GM23338 (cell line): ENCODE data around the gene ZNF91. TPM values are rescaled to one million over a fixed set of nuclear protein-coding genes. Genes with fewer than 3 reads are reported as not detected.

Source experiments
- ATAC-seq: fragments of 200-7000 bp; cut with Tn5 transposase; 3 replicates; pipeline ENCODE4 v1.9.1; 2020
- DNase-seq: peaks from one replicate; pipeline ENCODE4 v3.0.0-alpha.2; 2015; ENCODE audit warnings: low spot score
- H2AFZ ChIP-seq: fragments of 200-600 bp; sonication (generic); 2 replicates; pipeline ENCODE4 v1.8.0; 2016; ENCODE audit warnings: antibody characterized with exemption, mild to moderate bottlenecking, moderate library complexity
- H3F3A ChIP-seq: fragments of 200-600 bp; sonication (generic); replicated peaks from 2 replicates; pipeline ENCODE4 v1.8.0; 2017; ENCODE audit warnings: antibody characterized with exemption, mixed run types, low read depth
- H3K27ac ChIP-seq: fragments of 200-600 bp; sonication (generic); 2 replicates; pipeline ENCODE4 v1.6.1; 2016; ENCODE audit warnings: low read depth
- H3K27me3 ChIP-seq: fragments of 200-600 bp; sonication (generic); 2 replicates; pipeline ENCODE4 v1.8.0; 2016; ENCODE audit warnings: mild to moderate bottlenecking, mixed run types, moderate library complexity; ENCODE audit not compliant: insufficient read depth
- H3K36me3 ChIP-seq: fragments of 200-600 bp; sonication (generic); 2 replicates; pipeline ENCODE4 v1.8.0; 2016; ENCODE audit warnings: mild to moderate bottlenecking; ENCODE audit not compliant: insufficient read depth
- H3K4me1 ChIP-seq: fragments of 200-600 bp; sonication (generic); 2 replicates; pipeline ENCODE4 v1.8.0; 2016; ENCODE audit warnings: mild to moderate bottlenecking, moderate library complexity; ENCODE audit not compliant: insufficient read depth
- H3K4me2 ChIP-seq: fragments of 200-600 bp; sonication (generic); 2 replicates; pipeline ENCODE4 v1.7.1; 2017; ENCODE audit warnings: mixed run types
- H3K4me3 ChIP-seq: fragments of 200-600 bp; sonication (generic); 2 replicates; pipeline ENCODE4 v1.6.1; 2016; ENCODE audit warnings: mixed run types
- H3K79me2 ChIP-seq: fragments of 200-600 bp; sonication (generic); replicated peaks from 2 replicates; pipeline ENCODE4 v1.8.0; 2017; ENCODE audit warnings: mild to moderate bottlenecking; ENCODE audit not compliant: insufficient read depth
- H3K9me2 ChIP-seq: fragments of 200-600 bp; sonication (generic); 2 replicates; pipeline ENCODE4 v1.8.0; 2017; ENCODE audit not compliant: insufficient read depth
- H4K20me1 ChIP-seq: fragments of 200-600 bp; sonication (generic); replicated peaks from 2 replicates; pipeline ENCODE4 v1.8.0; 2017; ENCODE audit warnings: mild to moderate bottlenecking; ENCODE audit not compliant: insufficient read depth
- H3K27ac Mint-ChIP-seq: 2 replicates; pipeline ENCODE4 v1.8.0; 2020; ENCODE audit warnings: inconsistent platforms, mild to moderate bottlenecking, moderate library complexity, mixed read lengths
- H3K27me3 Mint-ChIP-seq: 3 replicates; pipeline ENCODE4 v1.8.0; 2022; ENCODE audit warnings: low read depth, mild to moderate bottlenecking, moderate library complexity, mixed read lengths, inconsistent platforms; ENCODE audit not compliant: insufficient read depth, poor library complexity
- H3K36me3 Mint-ChIP-seq: 3 replicates; pipeline ENCODE4 v1.8.0; 2021; ENCODE audit warnings: low read depth, mild to moderate bottlenecking, inconsistent platforms, moderate library complexity, mixed read lengths
- H3K4me1 Mint-ChIP-seq: 3 replicates; pipeline ENCODE4 v1.8.0; 2020; ENCODE audit warnings: mild to moderate bottlenecking, inconsistent platforms, mixed read lengths
- H3K4me3 Mint-ChIP-seq: 3 replicates; pipeline ENCODE4 v1.8.0; 2021; ENCODE audit warnings: moderate library complexity, mild to moderate bottlenecking, inconsistent platforms, mixed read lengths
- H3K9me3 Mint-ChIP-seq: 3 replicates; pipeline ENCODE4 v1.8.0; 2020; ENCODE audit warnings: moderate library complexity, mild to moderate bottlenecking, inconsistent platforms, mixed read lengths
- CREB1 ChIP-seq: fragments of 250-450 bp; sonication (Bioruptor Pico); IDR thresholded peaks from 2 replicates; pipeline ENCODE4 v1.5.0; 2020; ENCODE audit warnings: low read depth, mild to moderate bottlenecking, moderate library complexity
- EZH2 ChIP-seq: fragments of 200-600 bp; sonication (generic); IDR thresholded peaks from one replicate; pipeline ENCODE4 v1.8.0; 2017; ENCODE audit warnings: antibody characterized with exemption, mild to moderate bottlenecking, low read depth; ENCODE audit not compliant: unreplicated experiment
- JUNB ChIP-seq: IDR thresholded peaks from one replicate; pipeline ENCODE4 v1.6.1; 2016; ENCODE audit warnings: antibody characterized with exemption; ENCODE audit not compliant: unreplicated experiment
- REST ChIP-seq: IDR thresholded peaks from one replicate; pipeline ENCODE4 v1.6.1; 2018; ENCODE audit warnings: antibody characterized with exemption; ENCODE audit not compliant: unreplicated experiment
- STAT1 ChIP-seq: IDR thresholded peaks from one replicate; pipeline ENCODE4 v1.6.1; 2016; ENCODE audit warnings: antibody characterized with exemption; ENCODE audit not compliant: unreplicated experiment
- ZNF114 ChIP-seq: fragments of 250-450 bp; sonication (Bioruptor Pico); IDR thresholded peaks from 2 replicates; pipeline ENCODE4 v1.5.0; 2020; ENCODE audit warnings: mild to moderate bottlenecking, moderate library complexity
- ZNF462 ChIP-seq: fragments of 250-450 bp; sonication (Bioruptor Pico); IDR thresholded peaks from 2 replicates; pipeline ENCODE4 v1.5.0; 2020; ENCODE audit warnings: mild to moderate bottlenecking, moderate library complexity
- polyA plus RNA-seq: library from polyadenylated mRNA; unstranded; fragments of >200 nt; fragmentation: Nextera tagmentation; extraction: Ambion mirVana; gene quantifications from 2 replicates; pipeline ENCODE4 v1.2.1, GENCODE V29; 2016
- total RNA-seq: library from RNA; depleted of rRNA; stranded (reverse); fragments of >200 nt; shearing (Covaris generic); gene quantifications from 2 replicates; pipeline ENCODE4 v1.2.3, GENCODE V29; 2014

Gene ZNF91
- total and polyA plus RNA-seq, 2 experiments from 2014 or later, result 23.5 to 51.6 TPM

GRCh38 chr19:23351806-23352205 lies 43.5 kb downstream of the ZNF91 start:
- no peak overlapping the region for H3K27ac Mint-ChIP-seq
- no peaks in the 10 kb centered on the region for H3K4me1 Mint-ChIP-seq
- no peaks in the 10 kb centered on the region for H3F3A ChIP-seq
- H3K9me3 Mint-ChIP-seq, result peaks cover 97% of the 10 kb centered on the region
- H2AFZ ChIP-seq, result no peak overlapping the region
- peaks cover 10% of the 10 kb centered on the region for H3K27me3 Mint-ChIP-seq
- no peak overlapping the region for H3K4me2 ChIP-seq
- H3K4me3 Mint-ChIP-seq, result no peak overlapping the region
- H3K36me3 ChIP-seq, result peaks cover 47% of the 10 kb centered on the region
- peaks cover 98% of the 10 kb centered on the region for H3K36me3 Mint-ChIP-seq
- no peak overlapping the region for H3K4me3 ChIP-seq
- peaks cover 81% of the 10 kb centered on the region for H3K79me2 ChIP-seq
- no peak for ATAC-seq
- no peaks in the 10 kb centered on the region; the same call in 1 of the 2 replicates for H4K20me1 ChIP-seq
- H3K4me1 ChIP-seq, result no peaks in the 10 kb centered on the region
- TF ChIP-seq STAT1 (no peak), CREB1 (no peak), JUNB (no peak), EZH2 (no peak), ZNF114 (no peak)
- H3K27ac ChIP-seq, result no peak overlapping the region
- H3K9me2 ChIP-seq, result peaks cover 4% of the 10 kb centered on the region
- DNase-seq, result no peak
- no peaks in the 10 kb centered on the region for H3K27me3 ChIP-seq

- Histone ChIP-seq H2AFZ (no peak overlapping the region), H3K27ac (no peak overlapping the region), H3F3A (no peaks in the 10 kb centered on the region), H3K79me2 (peaks cover 62% of the 10 kb centered on the region), H3K4me2 (no peak overlapping the region), H3K36me3 (peaks cover 23% of the 10 kb centered on the region; the same call in 1 of the 2 replicates), H3K4me1 (no peaks in the 10 kb centered on the region), H3K9me2 (no peaks in the 10 kb centered on the region; the same call in 1 of the 2 replicates), H3K27me3 (no peaks in the 10 kb centered on the region), H4K20me1 (peaks cover 3% of the 10 kb centered on the region), H3K4me3 (no peak overlapping the region)
- H3K9me3 Mint-ChIP-seq, result peaks cover 76% of the 10 kb centered on the region
- H3K27ac Mint-ChIP-seq, result no peak overlapping the region
- no peaks in the 10 kb centered on the region; the same call in 2 of the 3 replicates for H3K4me1 Mint-ChIP-seq
- DNase-seq (no peak), ATAC-seq (no peak)
- TF ChIP-seq STAT1 (no peak), REST (no peak), ZNF462 (CRISPR knock-in tag) (no peak)
- H3K4me3 Mint-ChIP-seq, result no peak overlapping the region
- H3K36me3 Mint-ChIP-seq, result peaks cover 96% of the 10 kb centered on the region
- H3K27me3 Mint-ChIP-seq, result peaks cover 13% of the 10 kb centered on the region
Measured at GRCh38 chr19:23346696-23347095, 48.6 kb downstream of the ZNF91 start.
